Activated naive CD4-positive, alpha-beta T cell treated with anti-CD3 and anti-CD28 coated beads, Interleukin-2, amount 50 U/mL, for 16 hours (primary cell): Measurements from ENCODE around the gene RYR2.
"Not testable (repeated sequence)": the region's sequence is repeated elsewhere in the genome, so short reads cannot be mapped to it uniquely, and the experiment has no call there.

Experiments used
- DNase-seq: peaks from one replicate; pipeline ENCODE4 v3.0.0-alpha.2; 2020

RYR2 gene

DNA sequence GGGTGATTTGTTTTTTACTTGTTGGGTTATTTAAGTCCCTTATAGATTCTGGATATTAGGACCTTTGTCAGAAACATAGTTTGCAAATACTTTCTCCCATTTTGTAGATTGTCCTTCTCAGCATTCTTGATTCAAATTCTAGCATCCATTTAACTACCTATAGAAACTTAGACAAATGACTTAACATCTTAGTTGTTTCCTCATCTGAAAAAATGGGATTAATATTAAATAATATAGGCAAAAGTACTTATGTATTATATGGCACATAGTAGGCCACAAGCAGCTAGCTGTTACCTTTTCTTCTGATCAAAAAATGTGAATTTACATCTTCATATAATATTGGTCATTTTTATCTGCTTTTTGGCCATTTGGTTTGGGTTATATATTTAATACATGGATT lies 541.3 kb downstream of the RYR2 start:
- DNase-seq: no peak

- DNase-seq: no peak
These were observed 541.8 kb downstream of the RYR2 start for GRCh38 chr1:237583756-237584155.

DNA sequence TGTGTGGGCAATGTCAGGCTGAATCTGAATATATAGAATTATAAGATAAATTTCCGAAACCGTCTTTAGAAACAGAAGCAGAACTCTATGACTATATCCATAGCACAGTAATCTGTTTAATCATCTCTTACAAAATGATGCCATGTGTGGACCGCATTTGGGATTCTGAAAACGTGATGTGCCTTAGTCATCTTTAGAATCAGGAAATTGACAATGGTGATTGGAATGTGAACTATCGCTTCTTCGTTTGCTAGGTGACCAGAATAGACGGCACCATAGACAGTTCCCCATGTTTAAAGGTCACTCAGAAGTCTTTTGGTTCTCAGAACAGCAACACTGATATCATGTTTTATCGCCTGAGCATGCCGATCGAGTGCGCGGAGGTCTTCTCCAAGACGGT lies 548.4 kb downstream of the RYR2 start:
- DNase-seq: no peak

- no peak for DNase-seq
These were observed 549.4 kb downstream of the RYR2 start for GRCh38 chr1:237591353-237591752.

- not testable (repeated sequence) for DNase-seq
These were observed 561.1 kb downstream of the RYR2 start for GRCh38 chr1:237603036-237603568.

DNA sequence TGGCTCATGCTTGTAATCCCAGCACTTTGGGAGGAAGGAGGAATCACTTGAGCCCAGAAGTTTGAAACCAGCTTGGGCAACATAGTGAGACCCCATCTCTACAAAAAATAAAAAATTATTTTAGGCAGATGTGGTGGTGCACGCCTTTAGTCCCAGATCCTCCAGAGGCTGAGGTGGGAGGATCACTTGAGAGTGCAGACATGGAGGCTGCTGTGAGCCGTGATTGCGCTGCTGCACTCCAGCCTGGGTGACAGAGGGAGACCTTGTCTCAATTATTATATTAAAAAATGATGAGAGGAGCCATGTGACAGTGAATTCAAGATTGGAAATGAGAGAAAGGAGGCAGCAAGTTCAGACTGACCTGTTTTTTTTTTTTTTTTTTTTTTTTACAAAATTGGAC lies 566.4 kb downstream of the RYR2 start:
- DNase-seq: no peak

DNA sequence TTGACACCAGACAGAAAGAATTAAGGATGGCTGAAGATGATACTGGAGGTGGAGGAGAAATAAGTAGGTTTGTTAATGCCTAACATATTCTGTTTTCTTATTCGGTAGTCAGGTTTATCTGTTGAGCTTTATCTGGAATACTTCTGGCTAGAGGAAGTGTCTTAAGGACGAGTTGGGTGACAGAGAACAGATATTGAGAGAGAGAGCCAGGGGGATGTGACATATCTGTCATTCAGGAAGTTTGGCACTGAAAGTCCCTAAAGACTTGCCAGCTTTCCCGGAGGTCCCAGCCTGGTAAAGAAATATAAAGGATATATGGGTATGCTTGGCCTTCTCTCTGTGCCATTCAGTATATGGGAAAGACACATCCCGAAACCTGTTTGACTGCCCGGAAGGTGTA lies 568.2 kb downstream of the RYR2 start:
- no peak for DNase-seq

DNA sequence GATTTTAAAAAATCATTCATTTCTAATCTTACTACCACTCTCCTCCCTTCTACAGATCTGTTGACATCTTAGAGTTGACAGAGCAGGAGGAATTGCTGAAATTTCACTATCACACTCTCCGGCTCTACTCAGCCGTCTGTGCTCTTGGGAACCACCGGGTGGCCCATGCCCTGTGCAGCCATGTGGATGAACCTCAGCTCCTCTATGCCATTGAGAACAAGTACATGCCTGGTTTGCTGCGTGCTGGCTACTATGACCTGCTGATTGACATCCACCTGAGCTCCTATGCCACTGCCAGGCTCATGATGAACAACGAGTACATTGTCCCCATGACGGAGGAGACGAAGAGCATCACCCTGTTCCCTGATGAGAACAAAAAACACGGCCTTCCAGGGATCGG lies 572.0 kb downstream of the RYR2 start:
- no peak for DNase-seq

DNA sequence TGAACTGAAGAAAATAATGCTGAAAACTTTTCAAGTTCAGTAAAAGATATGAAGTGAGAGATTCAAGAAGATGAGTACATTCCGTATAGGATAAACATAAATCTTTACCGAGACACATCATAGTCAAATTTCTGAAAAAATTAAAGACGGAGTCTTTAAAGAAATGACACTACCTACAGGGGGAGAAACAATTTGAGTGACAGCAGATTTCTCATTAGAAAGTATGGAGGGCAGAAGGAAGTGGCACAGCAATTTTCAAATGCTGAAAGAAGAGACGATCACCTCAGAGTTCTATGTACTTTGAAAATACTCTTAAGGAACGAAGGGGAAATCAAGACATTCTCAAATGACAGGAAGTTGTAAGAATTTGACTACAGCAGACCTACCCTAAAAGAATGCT lies 577.6 kb downstream of the RYR2 start:
- DNase-seq: no peak

- DNase-seq: no peak
These were observed 592.9 kb downstream of the RYR2 start for GRCh38 chr1:237634922-237635321.

- DNase-seq: no peak
These were observed 596.6 kb downstream of the RYR2 start for GRCh38 chr1:237638555-237638954.

DNA sequence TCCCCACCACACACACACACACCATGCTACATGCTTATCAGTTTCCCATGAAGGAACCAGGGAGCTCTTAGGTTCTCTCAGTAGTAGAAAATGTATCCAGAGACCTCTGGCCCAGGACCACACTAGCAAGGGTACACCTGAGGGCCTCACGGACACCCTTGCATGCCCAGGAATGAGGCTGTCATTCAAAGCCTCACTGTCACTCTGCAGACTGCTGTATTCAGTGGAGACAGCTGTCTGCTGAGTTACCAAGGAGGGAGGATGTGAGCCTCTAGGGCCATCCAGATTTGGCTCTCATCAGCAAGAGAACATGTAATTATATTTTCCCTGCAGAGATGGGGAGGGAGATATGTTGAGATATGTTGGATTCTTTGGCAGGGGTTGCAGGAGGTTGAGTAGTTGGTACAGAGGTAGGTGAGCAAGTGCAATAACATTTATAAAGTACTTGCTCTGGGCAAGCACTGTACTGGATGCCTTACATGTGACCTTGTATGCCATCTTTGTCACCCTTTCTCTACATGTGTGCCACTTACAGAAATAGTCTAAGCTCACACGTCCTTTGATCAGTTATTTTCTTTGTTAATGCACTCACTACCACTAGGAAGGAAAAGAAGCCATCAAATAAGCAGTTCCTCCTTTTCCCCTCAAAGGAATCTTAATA lies 598.2 kb downstream of the RYR2 start:
- DNase-seq: no peak

DNA sequence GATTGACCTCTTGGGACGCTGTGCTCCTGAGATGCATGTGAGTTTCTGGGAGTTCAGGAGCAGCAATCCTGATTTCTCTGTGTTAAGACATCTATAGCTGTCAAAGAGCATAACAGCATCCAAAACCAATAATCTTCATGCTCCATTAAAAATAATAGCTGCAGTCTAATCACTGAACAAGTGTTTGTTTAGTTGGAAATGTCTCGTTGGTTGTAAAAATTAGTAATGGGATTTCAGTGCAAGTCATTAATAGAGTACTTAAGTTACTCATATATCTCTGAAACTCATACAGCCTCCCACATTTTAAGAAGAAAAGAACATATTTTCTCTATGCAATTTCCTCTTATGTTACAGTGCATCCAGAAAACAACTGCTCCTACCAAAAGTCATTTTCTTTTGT lies 599.0 kb downstream of the RYR2 start:
- DNase-seq: no peak

- no peak for DNase-seq
These were observed 608.8 kb downstream of the RYR2 start for GRCh38 chr1:237650809-237651208.

- DNase-seq: no peak
These were observed 613.8 kb downstream of the RYR2 start for GRCh38 chr1:237655778-237656177.

DNA sequence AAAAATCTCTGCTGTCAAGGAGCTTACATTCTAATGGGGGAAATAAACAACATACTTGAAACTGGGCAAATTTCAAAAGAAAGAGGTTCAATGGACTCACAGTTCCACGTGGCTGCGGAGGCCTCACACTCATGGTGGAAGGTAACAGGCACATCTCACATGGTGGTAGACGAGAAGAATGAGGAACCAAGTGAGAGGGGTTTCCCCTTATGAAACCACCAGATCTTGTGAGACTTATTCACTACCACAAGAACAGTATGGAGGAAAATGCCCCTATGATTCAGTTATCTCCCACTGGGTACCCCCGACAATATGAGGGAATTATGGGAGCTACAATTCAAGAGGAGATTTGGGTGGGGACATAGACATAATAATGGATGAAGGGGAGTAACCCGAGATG lies 622.4 kb downstream of the RYR2 start:
- no peak for DNase-seq

GRCh38 chr1:237670302-237670701 lies 628.3 kb downstream of the RYR2 start:
- no peak for DNase-seq

DNA sequence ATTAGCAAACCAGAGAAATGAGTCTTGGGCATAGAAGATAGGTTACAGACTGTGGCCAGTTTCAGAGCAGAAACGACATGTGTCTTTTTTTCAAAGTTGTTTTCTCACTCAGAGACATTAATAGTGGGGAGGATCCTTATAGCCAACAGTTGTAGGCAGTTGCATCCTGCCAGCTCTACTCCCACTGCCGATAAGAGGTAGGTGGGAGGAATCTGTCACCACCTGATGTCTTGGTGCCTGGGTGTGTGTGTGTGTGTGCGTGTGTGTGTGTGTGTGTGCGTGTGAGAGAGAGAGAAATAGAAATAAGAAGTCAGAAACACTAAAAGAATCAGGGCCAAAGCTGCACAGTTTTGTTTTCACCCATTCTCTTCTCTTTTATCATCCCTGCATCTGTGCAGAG lies 629.3 kb downstream of the RYR2 start:
- DNase-seq: no peak

DNA sequence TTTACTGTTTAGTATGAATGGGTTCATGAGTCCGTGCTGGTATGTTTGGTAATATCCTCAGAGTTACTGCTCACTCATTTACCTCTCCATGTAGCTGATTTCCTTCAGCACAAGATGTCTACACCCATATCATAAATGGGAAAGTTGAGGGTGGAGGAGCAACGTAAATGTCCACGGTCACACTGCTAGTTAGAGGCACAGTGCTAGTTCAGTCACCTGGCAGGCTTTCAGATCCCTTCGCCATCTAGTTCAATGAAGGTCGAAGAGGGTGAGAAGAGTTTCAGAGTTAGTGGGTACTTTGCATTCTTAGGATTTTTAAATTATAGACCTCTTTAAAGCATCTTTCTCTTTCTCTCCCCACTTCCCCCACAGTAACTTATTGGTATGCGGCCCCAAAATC lies 630.0 kb downstream of the RYR2 start:
- DNase-seq: no peak

GRCh38 chr1:237672748-237673147 lies 630.8 kb downstream of the RYR2 start:
- no peak for DNase-seq

DNA sequence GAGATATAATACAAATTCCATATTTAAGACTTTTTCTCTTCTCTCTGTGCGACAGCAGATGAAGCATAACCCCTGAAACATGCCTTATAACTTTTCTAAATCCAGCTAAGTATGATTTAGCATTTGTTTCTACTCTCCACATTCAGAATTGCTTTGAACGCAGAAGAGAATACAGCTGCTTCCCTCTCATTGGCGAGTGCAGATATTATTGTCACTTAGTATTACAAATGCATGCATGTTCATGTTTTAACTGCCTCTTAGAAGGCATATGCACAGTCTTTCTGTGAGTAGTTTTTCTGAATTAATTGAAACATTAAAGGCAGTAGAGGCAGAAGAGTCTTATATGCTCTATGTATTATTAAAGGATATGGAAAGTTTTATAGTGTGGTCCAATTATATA lies 631.6 kb downstream of the RYR2 start:
- DNase-seq: no peak

DNA sequence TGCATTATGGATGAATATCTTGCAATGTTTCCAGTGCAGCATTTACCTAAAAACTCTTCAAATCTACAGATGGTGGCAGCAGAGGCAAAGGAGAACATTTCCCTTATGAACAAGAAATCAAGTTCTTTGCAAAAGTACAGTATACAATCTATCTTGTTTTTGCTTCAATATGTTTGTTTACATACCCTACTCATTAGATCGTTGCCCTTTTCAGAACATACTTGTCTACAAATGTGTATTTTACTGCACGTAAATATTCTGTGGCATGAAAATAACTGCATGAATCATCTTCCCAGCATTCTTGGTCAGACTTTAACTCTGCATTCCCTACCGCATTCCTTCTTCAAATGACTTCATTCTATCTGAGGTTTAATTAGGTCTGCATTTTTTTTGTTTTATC lies 636.0 kb downstream of the RYR2 start:
- DNase-seq: no peak

DNA sequence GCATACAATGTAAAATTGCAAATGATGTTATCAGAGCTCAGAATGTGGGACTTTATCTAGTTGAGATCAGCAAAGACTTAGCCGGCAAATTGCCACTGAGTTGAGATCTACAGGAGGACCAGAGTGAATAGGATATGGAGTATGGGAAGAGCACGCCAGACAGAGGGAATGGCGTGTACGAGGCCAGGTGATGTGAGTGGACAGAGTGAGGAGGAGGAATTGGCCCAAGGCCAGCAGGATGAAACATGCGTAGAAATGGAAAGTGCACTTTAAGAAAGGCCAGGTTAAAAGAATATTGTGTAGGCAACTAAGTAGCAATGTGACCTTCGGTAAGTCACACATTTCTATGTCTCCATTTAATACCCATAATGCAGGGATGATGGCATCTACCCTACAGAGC lies 637.7 kb downstream of the RYR2 start:
- no peak for DNase-seq

GRCh38 chr1:237681210-237681609 lies 639.2 kb downstream of the RYR2 start:
- no peak for DNase-seq

DNA sequence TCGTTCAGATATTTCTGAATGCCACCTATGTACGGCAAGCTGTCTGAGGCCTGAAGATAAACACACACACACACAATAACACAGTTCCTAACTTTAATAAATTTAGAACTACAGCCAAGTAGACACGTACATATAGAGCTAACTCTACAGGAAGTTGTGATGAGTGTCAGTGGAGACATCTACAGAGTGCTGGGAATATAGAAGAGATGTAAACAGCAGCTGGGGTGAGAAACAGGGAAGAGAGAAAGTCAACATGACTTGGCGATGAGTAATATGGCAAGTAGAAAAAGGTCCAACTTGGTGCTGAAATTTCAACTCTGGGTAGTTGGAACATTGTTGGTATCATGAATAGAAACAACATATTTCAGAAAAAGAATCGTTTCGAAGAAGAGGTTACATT lies 642.3 kb downstream of the RYR2 start:
- DNase-seq: no peak
